Measurements from ENCODE around the gene RALB. TPM values are rescaled to one million over a fixed set of nuclear protein-coding genes. Genes with fewer than 3 reads are reported as not detected.

Gene RALB
- total and polyA plus RNA-seq, 2 experiments from 2014 or later: 15.2 to 17.4 TPM

DNA sequence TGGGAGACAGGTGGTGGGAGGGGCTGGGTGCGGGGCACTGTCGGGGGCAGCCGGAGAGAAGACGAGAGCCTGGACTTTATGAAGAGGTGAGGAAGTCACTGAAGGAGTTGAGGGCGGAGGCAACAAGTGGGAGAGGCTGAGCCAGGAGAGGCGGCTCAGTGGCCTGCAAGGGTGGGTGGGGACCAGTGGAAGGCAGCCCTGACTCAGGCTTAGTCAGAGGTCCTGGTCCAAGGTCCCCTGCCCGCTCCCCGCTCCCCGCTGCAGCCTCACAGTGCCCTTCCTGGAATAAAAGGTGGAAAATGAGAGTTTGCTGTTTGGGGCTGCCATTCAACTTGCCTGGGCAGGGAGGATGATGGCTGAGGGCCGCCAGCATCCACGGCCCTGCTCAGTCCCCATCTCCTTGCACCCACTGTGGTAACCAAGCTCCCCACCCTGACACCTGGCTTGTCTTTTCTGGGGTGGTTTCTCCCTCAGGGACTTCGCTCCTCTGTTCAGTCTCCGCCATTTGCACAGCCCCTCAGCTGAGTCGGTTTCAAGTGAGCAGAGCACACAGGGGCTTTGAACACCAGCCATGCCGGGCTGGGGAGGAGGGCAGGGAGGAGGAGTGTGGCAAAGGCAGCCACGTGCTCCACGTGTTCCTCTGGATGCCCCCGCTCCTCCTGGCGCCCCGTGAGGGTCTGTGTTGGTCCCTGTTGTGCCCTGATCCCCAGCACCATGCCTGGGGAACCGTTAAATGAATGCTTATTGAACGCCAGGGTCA is 13.7 kb upstream of the RALB start (continued):
- TF ChIP-seq, protein P1, sequence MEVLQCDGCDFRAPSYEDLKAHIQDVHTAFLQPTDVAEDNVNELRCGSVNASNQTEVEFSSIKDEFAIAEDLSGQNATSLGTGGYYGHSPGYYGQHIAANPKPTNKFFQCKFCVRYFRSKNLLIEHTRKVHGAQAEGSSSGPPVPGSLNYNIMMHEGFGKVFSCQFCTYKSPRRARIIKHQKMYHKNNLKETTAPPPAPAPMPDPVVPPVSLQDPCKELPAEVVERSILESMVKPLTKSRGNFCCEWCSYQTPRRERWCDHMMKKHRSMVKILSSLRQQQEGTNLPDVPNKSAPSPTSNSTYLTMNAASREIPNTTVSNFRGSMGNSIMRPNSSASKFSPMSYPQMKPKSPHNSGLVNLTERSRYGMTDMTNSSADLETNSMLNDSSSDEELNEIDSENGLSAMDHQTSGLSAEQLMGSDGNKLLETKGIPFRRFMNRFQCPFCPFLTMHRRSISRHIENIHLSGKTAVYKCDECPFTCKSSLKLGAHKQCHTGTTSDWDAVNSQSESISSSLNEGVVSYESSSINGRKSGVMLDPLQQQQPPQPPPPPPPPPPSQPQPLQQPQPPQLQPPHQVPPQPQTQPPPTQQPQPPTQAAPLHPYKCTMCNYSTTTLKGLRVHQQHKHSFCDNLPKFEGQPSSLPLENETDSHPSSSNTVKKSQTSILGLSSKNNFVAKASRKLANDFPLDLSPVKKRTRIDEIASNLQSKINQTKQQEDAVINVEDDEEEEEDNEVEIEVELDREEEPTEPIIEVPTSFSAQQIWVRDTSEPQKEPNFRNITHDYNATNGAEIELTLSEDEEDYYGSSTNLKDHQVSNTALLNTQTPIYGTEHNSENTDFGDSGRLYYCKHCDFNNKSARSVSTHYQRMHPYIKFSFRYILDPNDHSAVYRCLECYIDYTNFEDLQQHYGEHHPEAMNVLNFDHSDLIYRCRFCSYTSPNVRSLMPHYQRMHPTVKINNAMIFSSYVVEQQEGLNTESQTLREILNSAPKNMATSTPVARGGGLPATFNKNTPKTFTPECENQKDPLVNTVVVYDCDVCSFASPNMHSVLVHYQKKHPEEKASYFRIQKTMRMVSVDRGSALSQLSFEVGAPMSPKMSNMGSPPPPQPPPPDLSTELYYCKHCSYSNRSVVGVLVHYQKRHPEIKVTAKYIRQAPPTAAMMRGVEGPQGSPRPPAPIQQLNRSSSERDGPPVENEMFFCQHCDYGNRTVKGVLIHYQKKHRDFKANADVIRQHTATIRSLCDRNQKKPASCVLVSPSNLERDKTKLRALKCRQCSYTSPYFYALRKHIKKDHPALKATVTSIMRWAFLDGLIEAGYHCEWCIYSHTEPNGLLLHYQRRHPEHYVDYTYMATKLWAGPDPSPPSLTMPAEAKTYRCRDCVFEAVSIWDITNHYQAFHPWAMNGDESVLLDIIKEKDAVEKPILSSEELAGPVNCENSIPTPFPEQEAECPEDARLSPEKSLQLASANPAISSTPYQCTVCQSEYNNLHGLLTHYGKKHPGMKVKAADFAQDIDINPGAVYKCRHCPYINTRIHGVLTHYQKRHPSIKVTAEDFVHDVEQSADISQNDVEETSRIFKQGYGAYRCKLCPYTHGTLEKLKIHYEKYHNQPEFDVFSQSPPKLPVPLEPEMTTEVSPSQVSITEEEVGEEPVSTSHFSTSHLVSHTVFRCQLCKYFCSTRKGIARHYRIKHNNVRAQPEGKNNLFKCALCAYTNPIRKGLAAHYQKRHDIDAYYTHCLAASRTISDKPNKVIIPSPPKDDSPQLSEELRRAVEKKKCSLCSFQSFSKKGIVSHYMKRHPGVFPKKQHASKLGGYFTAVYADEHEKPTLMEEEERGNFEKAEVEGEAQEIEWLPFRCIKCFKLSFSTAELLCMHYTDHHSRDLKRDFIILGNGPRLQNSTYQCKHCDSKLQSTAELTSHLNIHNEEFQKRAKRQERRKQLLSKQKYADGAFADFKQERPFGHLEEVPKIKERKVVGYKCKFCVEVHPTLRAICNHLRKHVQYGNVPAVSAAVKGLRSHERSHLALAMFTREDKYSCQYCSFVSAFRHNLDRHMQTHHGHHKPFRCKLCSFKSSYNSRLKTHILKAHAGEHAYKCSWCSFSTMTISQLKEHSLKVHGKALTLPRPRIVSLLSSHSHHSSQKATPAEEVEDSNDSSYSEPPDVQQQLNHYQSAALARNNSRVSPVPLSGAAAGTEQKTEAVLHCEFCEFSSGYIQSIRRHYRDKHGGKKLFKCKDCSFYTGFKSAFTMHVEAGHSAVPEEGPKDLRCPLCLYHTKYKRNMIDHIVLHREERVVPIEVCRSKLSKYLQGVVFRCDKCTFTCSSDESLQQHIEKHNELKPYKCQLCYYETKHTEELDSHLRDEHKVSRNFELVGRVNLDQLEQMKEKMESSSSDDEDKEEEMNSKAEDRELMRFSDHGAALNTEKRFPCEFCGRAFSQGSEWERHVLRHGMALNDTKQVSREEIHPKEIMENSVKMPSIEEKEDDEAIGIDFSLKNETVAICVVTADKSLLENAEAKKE (CRISPR knock-in tag; IDR thresholded peaks at IDR 0.05): no peak
- TF ChIP-seq, protein P2, sequence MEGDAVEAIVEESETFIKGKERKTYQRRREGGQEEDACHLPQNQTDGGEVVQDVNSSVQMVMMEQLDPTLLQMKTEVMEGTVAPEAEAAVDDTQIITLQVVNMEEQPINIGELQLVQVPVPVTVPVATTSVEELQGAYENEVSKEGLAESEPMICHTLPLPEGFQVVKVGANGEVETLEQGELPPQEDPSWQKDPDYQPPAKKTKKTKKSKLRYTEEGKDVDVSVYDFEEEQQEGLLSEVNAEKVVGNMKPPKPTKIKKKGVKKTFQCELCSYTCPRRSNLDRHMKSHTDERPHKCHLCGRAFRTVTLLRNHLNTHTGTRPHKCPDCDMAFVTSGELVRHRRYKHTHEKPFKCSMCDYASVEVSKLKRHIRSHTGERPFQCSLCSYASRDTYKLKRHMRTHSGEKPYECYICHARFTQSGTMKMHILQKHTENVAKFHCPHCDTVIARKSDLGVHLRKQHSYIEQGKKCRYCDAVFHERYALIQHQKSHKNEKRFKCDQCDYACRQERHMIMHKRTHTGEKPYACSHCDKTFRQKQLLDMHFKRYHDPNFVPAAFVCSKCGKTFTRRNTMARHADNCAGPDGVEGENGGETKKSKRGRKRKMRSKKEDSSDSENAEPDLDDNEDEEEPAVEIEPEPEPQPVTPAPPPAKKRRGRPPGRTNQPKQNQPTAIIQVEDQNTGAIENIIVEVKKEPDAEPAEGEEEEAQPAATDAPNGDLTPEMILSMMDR (conservative IDR thresholded peaks at IDR 0.05; ENCODE audit: low read depth in 2 of 2): no peak
- TF ChIP-seq ZNF331 (CRISPR knock-in tag; IDR thresholded peaks at IDR 0.05; ENCODE audit: low read depth): no peak
- no peak for TF ChIP-seq STAT1 (IDR thresholded peaks at IDR 0.05; ENCODE audit: unreplicated experiment)
- TF ChIP-seq NANOG (IDR thresholded peaks at IDR 0.05; ENCODE audit: borderline replicate concordance): no peak
- no peak for TF ChIP-seq EZH2phosphoT487 (IDR thresholded peaks at IDR 0.05; ENCODE audit: unreplicated experiment)
- no peak for TF ChIP-seq JUNB (IDR thresholded peaks at IDR 0.05; ENCODE audit: unreplicated experiment)

All from GM23338 (cell line).